Stimulated activated CD4-positive, alpha-beta T cell treated with anti-CD3 and anti-CD28 coated beads, Interleukin-1b, Interleukin-23, amount 100 ng/mL, for 4 hours (primary cell): ENCODE data around the gene NDUFA13.
"Not testable (repeated sequence)": the region's sequence is repeated elsewhere in the genome, so short reads cannot be mapped to it uniquely, and the experiment has no call there.

Experiments
- DNase-seq, 2 donors: peaks; one replicate each; pipeline ENCODE4 v3.0.0-alpha.2; 2020; ENCODE audit warnings: low read depth in 2 of 2

Gene NDUFA13

DNA sequence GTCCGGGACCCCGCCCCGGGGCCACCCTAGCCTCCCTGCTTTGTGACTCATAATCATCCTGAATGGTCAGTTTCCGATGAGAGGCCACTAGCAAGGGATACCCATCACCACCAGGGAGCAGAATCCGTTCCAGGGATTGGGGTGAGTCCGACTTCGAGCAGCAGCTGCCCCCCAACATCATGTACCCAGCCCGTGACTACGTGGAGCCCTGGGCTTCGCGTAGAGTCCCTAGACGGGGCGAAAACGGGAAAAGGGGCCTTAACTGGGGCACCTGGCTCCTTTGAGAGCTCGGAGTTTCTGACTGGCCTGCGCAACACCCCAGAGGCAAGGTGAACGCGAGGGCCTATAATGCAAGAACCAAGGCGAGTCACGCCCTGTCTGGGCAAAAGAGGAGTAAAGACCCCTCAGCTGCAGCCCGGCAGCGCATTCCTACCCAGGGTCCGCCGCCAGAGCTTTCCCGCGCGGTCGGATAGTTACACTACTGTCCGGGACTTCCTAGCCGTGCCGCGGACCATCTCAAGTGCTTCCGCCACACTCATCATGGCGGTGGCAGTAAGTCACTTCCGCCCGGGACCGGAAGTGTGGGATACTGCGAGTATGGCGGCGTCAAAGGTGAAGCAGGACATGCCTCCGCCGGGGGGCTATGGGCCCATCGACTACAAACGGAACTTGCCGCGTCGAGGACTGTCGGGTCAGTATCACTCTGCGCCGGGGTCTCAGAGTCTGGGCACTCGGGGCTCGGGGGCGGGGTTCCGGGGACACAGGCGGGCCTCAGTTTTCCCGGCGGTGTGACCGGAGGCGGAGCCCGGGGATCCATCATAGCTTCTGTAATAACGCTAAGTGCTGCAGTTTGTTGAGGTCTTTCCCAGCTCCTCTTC is at the start of gene NDUFA13:
NDUFA13 (plus strand) TSS at position 584 of the 878 bp plus-strand sequence; CDS start at position 598, 14 bp downstream.
- peak; percentile 88 to 94 for DNase-seq

DNA sequence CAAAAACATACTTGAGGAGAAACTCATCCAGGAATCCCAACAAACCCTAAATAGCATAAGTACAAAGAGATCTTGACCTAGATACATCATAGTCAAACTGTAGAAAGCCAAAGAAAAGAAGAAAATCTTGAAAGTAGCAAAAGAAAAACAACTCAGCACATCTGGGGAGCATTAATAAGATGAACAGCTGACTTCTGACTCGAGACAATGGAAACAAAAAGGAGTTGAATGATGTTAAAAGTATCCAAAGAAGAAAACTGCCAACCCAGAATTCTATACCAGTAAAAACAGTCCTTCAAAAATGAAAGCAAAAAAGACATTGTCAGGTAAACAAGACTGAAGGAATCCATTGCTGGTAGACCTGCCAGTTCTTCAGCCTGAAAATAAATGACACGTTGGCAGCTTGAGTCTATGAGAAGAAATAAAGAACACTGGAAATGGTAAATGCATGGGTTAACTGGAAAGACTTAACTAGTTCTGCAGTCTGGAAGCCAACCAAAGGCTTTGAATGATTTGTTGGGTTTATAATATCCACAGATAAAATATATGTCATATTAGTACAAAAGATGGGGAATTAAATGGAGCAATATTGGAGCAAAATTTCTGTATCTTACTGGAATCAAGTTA is 47.5 kb upstream of the NDUFA13 start:
- DNase-seq, result no peak

DNA sequence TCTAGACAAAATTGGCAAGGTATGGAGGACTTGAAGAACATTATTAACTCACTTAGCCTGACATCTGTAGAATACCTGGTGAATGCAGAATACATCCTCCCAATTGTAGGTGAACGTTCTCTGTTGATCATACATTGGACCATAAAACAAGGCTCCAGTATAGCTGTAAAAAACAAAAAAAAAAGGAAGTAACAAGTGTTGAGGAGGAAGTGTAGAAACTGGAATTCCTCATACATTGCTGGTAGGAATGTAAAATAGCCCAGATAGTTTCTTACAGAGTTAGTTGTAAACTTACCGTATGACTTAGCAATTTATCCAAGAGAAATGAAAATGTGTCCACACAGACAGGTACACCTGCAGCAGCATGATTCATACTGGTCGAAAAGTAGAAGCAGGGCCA is 45.4 kb upstream of the NDUFA13 start:
- DNase-seq, result no peak

DNA sequence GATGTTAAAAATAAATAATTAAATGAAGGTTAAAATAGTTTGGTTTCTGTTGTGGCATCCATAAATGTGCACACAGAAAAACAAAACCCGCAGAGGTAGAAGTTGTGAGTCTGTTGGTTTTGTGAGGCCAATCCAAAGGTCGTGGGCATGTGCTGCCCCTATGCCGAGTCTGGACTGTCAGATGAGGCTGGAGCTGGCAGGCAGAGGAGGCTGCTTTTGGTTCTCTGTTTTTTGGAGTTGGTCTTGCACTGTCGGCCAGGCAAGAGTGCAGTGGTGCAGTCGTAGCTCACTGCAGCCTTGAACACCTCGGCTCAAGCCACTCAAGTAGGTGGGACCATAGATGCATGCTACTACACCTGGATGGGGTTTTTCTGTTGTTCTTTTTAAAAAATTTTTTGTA is 44.3 kb upstream of the NDUFA13 start:
- DNase-seq, result no peak

DNA sequence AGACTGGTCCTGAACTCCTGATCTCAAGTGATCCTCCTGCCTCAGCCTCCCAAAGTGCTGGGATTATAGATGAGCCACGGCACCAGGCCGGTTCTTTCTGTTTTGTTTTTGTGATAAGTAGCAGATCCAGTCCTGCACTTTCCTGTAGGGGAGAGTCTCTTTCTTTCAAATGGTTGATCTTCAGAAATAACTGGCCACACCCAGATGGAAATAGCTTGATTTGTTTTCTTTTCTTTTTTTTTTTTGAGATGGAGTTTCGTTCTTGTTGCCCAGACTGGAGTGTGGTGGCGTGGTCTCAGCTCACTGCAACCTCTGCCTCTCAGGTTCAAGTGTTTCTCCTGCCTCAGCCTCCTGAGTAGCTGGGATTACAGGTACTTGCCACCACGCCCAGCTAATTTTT is 43.9 kb upstream of the NDUFA13 start:
- not testable (repeated sequence) for DNase-seq

DNA sequence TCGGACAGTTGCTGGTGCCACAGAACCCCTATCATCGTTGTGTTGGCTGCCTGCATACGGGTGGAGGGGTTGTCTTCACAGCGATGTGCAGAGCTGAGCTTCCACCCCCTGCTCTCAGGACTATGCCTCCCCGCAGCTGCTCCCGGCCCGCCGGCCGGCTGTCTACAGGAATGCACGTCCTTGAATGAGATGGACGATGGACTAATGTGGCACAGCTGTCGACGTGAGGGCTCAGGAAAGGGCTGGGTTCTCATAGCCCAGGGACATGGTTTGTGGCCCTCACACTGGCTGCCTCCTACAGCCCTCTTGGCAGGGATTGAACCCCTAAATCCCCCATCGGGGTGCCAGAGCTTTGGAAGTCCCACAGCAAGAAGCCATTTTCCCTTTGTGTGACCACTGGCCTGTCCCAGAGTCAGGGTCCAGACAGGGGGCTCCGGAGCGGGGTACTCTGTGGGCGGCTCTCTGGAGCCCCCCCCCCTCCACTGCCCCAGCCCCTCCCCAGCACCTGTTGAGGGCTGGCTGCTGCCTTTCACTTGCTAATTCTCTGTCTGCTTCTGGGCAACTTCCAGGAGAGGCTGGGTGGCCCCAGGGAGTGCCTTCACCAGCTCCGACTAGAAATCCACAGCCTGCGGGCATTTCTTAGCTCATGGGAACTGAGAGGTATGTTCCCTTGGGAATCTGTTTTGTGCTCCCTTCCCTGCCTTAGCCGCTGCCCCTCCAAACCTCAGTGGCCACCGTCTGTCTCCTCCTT is 40.8 kb upstream of the NDUFA13 start:
- DNase-seq, result no peak

DNA sequence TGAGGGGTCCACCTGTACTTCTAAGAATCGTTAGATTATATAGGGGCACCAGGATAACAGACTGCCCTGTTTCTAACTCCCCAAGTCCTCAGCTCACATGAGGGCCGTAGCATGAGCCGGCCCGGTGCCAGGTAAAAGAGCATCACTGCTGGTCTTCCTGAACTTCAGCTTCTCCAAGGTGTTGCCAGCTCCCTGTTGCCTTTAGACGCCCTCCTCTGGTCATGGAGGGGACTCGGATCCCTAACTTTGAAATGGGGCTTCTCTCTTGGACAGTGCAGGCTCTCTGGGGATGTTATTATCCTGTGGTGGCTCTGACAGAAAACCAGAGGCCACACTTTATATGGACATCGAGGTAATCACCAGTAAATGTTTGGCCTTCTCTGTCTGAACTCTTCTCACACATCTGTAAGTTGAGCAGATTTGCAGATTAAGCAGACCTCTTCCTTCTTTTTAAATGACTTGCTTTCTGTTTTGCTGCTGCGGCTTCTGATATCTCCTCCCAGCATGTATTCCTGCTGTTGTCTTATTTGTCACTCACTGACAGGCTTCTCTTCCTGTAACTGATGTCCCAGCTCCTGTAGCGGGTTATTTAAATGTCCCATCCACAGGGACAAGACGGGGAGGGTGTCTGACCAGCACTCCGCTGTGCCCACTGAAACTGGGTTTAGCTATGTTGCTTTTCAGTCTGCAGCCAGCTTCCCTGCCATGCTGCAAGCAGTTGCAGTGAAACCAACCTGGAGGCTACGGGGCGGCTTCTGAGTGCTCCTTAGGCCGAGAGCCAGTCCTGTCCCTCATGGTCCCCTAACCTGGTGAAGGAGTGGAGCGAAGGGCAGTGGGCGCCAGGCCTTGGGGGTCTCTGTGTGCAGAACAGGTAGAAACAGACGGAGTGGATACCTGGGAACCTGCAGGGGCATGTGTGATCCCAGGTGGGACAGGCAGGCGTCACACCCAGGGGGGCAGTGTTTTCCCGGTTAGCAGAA is 39.9 kb upstream of the NDUFA13 start:
- DNase-seq, result no peak

DNA sequence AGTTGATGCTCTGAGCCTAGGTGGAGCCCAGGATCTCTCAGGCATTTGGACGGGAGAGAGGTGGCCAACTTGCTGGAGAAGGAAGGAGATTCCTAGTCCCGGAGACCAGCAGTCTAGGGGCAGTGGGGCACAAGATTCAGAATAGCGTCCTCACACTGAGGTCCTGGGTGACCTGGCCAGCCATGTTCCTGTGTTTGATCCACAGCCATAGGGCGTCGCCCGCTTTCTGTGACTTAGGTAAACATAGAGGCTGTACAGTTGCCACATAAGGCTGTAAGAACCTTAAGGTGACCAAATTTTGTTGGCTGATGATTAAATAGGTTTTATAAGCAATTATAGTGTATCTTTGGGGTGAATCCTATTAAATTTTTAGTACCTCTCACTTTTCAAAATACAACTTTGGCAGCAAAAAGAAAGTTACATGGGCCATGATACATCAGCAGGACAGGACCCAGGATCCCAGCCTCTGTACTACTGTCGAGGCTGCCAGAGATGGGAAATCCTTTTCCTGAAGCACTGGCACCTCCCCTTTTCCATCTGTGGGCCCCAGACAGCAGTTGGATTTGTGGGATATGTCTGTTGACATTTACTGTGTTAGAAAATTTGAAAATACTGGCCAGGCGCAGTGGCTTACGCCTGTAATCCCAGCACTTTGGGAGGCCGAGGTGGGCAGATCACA is 38.2 kb upstream of the NDUFA13 start:
- DNase-seq, result no peak

DNA sequence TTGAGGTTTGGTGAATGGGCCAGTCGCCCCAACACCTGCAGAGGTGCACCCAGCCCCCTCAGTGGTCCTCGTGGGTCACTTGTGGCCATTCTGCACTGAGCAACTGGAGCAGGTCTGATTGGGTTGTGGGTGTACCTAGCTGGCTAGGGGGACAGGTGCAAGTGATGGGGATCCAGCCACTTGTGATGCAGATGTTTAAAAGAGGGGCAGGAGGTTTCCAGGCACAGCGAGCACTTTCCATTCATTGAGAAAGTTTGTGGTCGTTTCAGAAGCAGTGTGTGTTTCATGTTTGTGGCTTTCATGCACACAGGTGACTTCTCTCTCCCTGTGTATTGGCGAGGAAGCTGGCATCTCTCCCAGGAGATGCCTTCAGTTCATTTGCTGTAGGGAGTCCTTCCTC is 35.3 kb upstream of the NDUFA13 start:
- no peak for DNase-seq

DNA sequence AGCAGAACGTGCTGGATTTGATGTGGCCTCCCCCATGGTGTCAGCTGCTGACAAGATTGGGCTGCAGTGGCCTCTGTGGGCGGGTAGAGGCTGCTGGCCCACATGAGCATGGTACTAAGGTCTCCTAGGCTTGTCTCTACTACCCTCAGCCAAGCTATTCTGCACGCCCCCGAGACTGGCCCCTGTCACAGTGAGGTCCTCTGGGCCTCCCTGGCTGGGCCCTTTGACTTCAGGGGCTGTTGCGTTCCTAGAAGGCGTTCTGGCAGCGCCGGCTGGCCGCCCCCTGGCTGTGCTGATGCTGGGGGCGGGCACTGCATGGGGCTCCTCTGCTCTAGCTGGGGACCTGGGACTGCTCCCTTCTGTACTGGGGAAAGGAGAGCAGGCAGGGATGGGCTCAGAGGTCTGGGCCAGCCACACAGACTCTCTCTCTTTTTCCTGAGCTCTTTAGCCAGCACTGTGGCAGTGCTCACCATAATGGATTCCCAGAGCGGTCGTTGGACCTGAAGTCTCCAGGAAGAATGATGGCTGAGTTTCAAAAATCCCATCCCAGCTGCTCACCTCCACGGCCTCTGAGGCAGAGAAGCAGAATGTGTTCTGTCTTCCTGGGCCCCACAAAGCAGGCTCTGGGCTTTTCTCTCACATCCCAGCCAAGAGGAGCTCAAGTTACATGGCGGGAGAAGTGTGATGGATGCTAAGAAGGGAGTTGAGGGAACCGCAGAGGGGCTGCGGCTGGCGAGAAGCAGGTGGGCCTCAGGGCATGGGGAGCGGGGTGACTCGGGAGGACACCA is 33.0 kb upstream of the NDUFA13 start:
- DNase-seq, result no peak

DNA sequence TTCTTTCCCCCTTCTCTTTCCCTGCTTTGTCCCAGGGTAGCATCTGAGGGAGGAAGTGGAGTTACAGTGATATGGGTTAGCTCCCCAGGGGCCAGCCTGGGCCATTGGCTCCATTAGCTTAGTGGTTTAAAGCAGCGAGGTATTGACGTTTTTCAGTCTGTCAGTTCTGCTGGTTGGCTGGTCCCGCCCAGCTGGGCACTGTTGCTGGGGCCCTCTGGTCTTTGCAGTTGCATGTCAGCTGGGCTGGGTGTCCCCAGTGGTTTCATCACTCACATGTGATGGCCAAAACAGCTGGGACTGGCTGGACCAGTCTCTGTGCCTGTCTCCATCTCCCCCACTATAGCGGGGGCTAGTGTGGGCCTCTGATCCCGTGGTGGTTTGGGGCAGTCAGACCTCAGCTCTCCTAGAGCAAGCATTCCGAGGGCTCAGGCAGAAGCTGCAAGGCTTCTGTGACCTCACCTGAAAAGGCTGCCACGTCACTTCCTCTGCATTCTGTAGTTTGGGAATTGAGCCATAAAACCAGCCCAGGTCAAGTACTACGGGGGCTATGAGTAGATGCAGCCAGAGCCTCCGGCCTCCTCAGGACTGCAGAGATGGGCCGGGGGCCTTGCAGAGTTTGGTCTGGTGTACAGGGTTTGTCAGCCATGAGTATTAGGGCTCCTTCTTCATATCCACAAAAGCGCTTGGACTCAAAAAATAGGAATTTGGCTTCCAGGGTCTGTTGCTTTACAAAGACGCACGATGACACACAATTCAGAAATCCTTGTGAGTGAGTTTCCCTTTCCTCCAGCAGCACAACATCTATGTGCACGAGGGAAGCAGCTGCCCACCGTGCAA is 30.6 kb upstream of the NDUFA13 start:
- no peak for DNase-seq

DNA sequence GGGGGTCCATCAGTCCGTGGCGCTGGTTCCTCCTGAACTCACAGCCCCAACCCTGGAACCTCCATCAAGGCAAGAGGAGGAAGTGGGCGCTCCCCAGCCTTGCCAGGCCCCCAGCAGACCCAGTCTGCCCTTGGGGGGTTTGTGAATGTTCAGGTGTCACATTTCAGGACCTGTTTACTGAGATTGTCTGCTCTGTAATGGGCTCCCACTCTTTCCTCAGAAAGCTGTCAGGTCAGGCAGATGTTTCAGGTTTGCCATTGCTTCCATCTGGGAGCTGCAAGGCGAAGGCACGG is 30.1 kb upstream of the NDUFA13 start:
- no peak for DNase-seq

DNA sequence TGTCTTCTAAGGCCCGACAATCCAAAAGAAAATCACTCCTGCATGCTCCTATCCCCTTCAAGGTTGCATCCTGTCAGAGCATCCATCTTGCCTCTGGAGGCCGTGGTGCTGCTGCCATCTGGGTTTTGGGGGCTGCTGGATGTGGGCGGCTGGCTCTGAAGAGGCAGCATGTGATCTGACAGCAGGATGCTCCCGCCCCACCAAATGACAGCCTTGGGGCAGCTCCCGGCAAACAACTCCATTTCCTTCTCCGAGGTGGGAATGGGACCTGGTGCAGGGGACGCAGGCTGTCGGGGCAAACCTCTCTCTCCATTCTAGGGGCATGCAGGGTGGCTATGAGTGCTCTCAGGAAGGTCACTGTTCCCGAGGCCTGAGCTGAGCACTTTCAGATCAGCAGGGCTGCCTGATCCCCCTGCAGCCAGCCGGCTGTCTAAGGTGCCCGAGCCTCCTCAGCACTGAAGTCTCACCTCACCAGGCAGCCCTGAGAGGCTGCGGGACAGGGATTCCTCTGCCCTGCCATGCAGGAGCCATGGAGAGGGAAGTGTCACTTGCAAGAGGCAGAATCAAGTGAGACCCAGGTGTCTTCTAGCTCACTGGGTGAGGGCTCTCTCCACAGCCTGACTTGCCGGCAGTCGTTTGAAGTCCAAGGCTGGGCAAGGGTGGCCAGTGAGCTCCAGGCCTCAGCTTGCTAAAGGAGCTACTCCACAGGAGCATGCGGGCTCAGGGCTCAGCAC is 29.5 kb upstream of the NDUFA13 start:
- DNase-seq, result no peak

DNA sequence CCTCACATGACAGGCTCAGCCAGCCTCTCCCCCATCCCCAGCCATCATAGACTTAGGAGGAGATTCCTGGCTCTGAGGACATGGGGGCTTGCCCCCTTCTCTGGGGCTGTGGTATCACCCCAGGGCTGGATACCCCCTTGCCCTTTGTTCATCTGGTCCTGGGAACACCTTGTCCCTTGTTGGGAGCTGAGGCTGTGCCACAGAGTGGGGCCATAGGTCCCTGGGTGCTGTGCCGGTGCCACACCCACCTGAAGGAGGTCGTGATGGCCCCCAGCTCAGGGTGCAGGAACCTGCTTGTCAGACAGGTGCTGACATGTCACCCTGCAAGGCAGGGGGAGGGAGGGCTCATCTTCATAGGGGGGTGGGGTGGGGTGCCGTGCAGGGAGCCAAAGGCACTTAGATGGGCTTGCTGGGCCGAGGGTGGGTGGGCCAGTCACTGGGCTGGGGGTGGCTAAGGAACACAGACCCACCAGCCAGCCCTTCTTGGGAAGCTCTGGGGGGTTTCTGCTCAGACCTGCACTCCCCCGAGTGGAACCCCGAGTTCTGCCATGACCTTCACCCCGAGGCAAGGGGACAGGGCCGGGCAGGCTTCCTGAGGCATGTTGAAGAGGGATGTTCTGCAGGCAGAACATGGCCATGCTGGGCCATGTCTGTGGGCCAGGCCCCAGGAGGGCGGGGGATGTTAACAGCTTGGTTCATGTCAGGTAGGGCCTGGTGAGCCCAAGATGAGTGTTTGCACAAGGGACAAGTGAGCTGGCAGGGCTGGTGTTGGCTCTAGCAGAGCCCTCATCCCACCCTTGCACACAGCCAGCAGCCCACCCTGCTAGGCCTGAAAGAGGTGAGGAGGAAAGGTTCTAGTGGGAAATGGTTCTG is 28.7 kb upstream of the NDUFA13 start:
- DNase-seq, result no peak

DNA sequence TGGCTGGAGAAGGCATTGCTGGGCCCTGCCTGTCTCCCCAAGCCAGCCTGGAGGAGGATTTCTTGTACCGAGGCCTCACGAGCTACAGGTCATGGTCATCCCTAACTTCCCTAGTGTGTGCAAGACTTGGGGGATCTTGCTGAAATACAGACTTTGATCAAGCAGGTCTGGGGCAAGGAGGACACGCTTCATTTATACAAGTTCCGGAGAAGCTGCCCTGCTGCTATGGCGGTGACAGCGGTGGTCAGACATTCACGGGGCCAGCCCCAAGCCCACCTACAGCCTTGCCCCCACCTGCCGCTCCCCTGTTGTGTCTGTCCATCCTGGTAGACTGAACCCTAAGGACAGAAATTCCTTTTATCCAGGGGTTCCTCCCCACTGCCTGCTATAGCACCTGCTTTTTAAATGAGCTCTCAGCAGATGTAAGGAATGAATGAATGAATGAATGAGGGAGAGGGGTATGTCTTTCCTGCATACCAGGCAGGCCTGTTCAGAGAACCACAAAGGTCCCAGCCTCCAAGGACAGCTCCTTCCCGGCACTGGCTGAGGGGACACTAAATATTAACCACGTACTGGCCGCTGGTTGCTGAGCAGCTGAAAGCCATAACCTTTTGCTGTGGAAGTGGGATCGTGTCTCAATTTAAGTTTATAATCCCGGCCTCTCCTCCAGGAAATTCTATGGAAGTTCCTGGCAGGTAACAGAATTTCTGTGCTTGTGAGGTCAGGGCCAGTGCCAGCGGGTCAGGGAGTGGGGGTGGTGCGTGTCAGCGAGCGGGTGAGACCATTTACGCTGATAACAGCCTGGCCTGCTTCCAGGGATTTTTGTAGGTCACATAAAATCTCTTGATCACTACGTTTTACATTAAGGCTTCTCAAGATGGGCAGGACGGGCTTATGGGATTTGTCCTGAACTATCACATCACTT is 27.8 kb upstream of the NDUFA13 start:
- DNase-seq, result no peak

DNA sequence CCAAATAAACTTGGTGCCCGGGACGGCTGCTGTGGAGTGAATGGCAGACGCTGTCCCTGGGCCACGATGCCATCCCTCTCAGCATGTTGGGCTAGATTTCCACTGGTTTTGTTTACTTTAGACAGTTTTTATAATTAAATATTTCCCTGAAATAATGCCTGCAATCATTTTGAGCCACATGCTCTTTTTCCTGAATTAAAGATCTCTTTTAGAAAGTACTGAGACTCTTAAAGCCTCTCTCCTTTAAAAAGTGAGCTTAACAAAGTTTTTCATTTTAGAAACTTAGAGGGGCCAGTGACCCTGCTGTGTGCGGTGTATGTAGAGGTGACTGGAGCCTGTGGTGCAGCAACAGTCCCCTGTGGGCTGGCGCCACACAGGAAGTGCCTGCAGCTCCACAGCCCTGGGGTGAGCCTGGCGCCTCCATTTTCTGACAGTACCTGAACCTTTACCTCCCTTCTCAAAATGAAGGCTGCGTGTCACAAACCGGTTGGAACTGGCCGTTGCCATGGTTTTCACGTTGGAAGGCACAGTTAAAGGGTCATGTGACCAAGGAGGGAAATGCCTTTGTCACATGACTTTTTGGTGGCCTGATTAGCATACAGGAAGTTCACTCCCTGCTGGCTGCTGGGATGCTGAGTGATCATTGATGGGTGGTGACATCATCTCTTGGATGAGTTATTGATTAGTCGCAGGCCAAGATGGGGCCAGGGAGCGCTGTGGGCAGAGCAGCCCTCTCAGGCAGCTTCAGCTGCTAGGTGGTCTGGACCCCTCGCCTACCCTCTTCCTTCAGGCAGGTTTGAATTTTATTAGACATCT is 26.9 kb upstream of the NDUFA13 start:
- DNase-seq, result peak; percentile 56 to 64
